ENCODE results near the gene ZMAT5.

DNA sequence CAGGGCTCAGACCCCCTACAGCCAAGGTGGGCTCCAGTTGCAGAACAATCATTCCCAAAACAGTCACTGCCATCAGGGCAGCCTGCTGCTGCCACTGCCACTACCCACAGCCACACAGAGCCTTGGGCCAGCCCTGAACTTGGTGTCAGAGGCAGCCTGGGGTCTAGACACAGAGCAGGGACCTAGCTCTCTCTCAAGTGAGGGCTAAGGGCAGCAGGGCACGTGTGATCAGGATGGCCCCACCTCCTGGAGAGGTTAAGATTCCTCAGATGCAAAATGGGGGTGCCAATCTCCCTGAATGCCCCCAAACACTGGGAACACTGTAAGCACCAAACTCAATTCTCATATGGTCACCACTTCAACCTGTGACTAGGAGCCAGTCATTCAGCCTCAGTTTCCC lies 31.4 kb downstream of the ZMAT5 start:
- TF ChIP-seq, protein P1, sequence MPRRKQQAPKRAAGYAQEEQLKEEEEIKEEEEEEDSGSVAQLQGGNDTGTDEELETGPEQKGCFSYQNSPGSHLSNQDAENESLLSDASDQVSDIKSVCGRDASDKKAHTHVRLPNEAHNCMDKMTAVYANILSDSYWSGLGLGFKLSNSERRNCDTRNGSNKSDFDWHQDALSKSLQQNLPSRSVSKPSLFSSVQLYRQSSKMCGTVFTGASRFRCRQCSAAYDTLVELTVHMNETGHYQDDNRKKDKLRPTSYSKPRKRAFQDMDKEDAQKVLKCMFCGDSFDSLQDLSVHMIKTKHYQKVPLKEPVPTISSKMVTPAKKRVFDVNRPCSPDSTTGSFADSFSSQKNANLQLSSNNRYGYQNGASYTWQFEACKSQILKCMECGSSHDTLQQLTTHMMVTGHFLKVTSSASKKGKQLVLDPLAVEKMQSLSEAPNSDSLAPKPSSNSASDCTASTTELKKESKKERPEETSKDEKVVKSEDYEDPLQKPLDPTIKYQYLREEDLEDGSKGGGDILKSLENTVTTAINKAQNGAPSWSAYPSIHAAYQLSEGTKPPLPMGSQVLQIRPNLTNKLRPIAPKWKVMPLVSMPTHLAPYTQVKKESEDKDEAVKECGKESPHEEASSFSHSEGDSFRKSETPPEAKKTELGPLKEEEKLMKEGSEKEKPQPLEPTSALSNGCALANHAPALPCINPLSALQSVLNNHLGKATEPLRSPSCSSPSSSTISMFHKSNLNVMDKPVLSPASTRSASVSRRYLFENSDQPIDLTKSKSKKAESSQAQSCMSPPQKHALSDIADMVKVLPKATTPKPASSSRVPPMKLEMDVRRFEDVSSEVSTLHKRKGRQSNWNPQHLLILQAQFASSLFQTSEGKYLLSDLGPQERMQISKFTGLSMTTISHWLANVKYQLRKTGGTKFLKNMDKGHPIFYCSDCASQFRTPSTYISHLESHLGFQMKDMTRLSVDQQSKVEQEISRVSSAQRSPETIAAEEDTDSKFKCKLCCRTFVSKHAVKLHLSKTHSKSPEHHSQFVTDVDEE (CRISPR knock-in tag; IDR thresholded peaks at IDR 0.05) = no peak
- no peak for TF ChIP-seq ZFP30 (CRISPR knock-in tag; IDR thresholded peaks at IDR 0.05)
- TF ChIP-seq ZFP3 (CRISPR knock-in tag; IDR thresholded peaks at IDR 0.05) = no peak
- TF ChIP-seq PATZ1 (CRISPR knock-in tag; IDR thresholded peaks at IDR 0.05; ENCODE audit: borderline replicate concordance) = no peak
- no peak for TF ChIP-seq TCF4 (CRISPR knock-in tag; IDR thresholded peaks at IDR 0.05; ENCODE audit: borderline replicate concordance)
- no peak for TF ChIP-seq GLIS3 (CRISPR knock-in tag; IDR thresholded peaks at IDR 0.05)
- TF ChIP-seq ARNTL (CRISPR knock-in tag; IDR thresholded peaks at IDR 0.05; ENCODE audit: borderline replicate concordance, low read depth) = no peak
- no peak for TF ChIP-seq PPARA (CRISPR knock-in tag; IDR thresholded peaks at IDR 0.05; ENCODE audit: borderline replicate concordance)
- TF ChIP-seq CSDC2 (CRISPR knock-in tag; IDR thresholded peaks at IDR 0.05) = no peak
- TF ChIP-seq SNAI2 (CRISPR knock-in tag; IDR thresholded peaks at IDR 0.05) = no peak

Measured in SK-N-SH treated with all-trans-retinoic acid at 6 μM for 48 hours (cell line).